BE2C (cell line): Measurements from ENCODE around the gene GH2.

Source experiments
- DNase-seq: peaks from one replicate; pipeline ENCODE4 v3.0.0-alpha.2; 2020
- H3K27me3 ChIP-seq: fragments of 250-450 bp; sonication (Bioruptor Pico); 2 replicates; pipeline ENCODE4 v1.5.1; 2020; ENCODE audit warnings: mild to moderate bottlenecking
- H3K36me3 ChIP-seq: fragments of 250-450 bp; sonication (Bioruptor Pico); 2 replicates; pipeline ENCODE4 v1.5.1; 2020; ENCODE audit warnings: mild to moderate bottlenecking
- H3K4me1 ChIP-seq: fragments of 250-450 bp; sonication (Bioruptor Pico); 2 replicates; pipeline ENCODE4 v1.5.1; 2020
- H3K4me3 ChIP-seq: 2 replicates; pipeline ENCODE4 v1.5.1; 2011; ENCODE audit warnings: low read depth, low read length
- H3K9me3 ChIP-seq: fragments of 250-450 bp; sonication (Bioruptor Pico); 2 replicates; pipeline ENCODE4 v1.5.1; 2020
- CTCF ChIP-seq: IDR thresholded peaks from 2 replicates; pipeline ENCODE4 v1.5.1; 2012; ENCODE audit warnings: mild to moderate bottlenecking, low read depth, low read length

The GH2 gene

GRCh38 chr17:63840591-63841349, 41.0 kb downstream of the GH2 start:
- DNase-seq = no peak
- no peak for TF ChIP-seq CTCF
- no peaks in the 10 kb centered on the region for H3K27me3 ChIP-seq
- peak overlapping the region; percentile 97 for H3K4me3 ChIP-seq
- H3K9me3 ChIP-seq = no peaks in the 10 kb centered on the region
- H3K36me3 ChIP-seq = peaks cover 17% of the 10 kb centered on the region
- peaks cover 7% of the 10 kb centered on the region; the same call in 1 of the 2 replicates for H3K4me1 ChIP-seq

- H3K27me3 ChIP-seq = no peaks in the 10 kb centered on the region
- TF ChIP-seq CTCF = no peak
- no peak overlapping the region for H3K4me3 ChIP-seq
- H3K36me3 ChIP-seq = peaks cover 36% of the 10 kb centered on the region
- no peaks in the 10 kb centered on the region for H3K9me3 ChIP-seq
- H3K4me1 ChIP-seq = peaks cover 14% of the 10 kb centered on the region
- peak; percentile 71 for DNase-seq
Observed at GRCh38 chr17:63838631-63839171, 43.0 kb downstream of the GH2 start.

- no peak for DNase-seq
- Histone ChIP-seq H3K36me3 (peaks cover 42% of the 10 kb centered on the region), H3K9me3 (no peaks in the 10 kb centered on the region), H3K4me3 (no peak overlapping the region), H3K4me1 (peaks cover 14% of the 10 kb centered on the region), H3K27me3 (no peaks in the 10 kb centered on the region)
- no peak for TF ChIP-seq CTCF
Observed at GRCh38 chr17:63837962-63838600, 43.7 kb downstream of the GH2 start.

GRCh38 chr17:63837480-63837879, 44.3 kb downstream of the GH2 start:
- Histone ChIP-seq H3K27me3 (no peaks in the 10 kb centered on the region), H3K4me3 (no peak overlapping the region), H3K4me1 (peaks cover 14% of the 10 kb centered on the region), H3K9me3 (no peaks in the 10 kb centered on the region), H3K36me3 (peaks cover 48% of the 10 kb centered on the region)
- TF ChIP-seq CTCF = no peak
- no peak for DNase-seq

GRCh38 chr17:63836811-63837210, 44.9 kb downstream of the GH2 start:
- H3K36me3 ChIP-seq = peaks cover 55% of the 10 kb centered on the region
- H3K4me1 ChIP-seq = peaks cover 14% of the 10 kb centered on the region
- TF ChIP-seq CTCF = no peak
- no peak overlapping the region for H3K4me3 ChIP-seq
- DNase-seq = no peak
- H3K9me3 ChIP-seq = no peaks in the 10 kb centered on the region
- no peaks in the 10 kb centered on the region for H3K27me3 ChIP-seq
